GM12875 (cell line): ENCODE measurements around the gene VMAC.

Experiments
- H3K4me3 ChIP-seq: one replicate; pipeline ENCODE4 v1.5.1; 2011; ENCODE audit warnings: low read depth, low read length, control low read depth
- TF ChIP-seq, protein P1 (sequence below): IDR thresholded peaks from 2 replicates; pipeline ENCODE4 v1.5.1; 2011; ENCODE audit warnings: low read depth, mild to moderate bottlenecking, control low read depth, inconsistent platforms, low read length, moderate library complexity, borderline replicate concordance; ENCODE audit not compliant: insufficient read depth

The VMAC gene

GRCh38 chr19:5955636-5955935, 50.9 kb downstream of the VMAC start:
- H3K4me3 ChIP-seq, result no peak overlapping the region
- TF ChIP-seq, protein P1, sequence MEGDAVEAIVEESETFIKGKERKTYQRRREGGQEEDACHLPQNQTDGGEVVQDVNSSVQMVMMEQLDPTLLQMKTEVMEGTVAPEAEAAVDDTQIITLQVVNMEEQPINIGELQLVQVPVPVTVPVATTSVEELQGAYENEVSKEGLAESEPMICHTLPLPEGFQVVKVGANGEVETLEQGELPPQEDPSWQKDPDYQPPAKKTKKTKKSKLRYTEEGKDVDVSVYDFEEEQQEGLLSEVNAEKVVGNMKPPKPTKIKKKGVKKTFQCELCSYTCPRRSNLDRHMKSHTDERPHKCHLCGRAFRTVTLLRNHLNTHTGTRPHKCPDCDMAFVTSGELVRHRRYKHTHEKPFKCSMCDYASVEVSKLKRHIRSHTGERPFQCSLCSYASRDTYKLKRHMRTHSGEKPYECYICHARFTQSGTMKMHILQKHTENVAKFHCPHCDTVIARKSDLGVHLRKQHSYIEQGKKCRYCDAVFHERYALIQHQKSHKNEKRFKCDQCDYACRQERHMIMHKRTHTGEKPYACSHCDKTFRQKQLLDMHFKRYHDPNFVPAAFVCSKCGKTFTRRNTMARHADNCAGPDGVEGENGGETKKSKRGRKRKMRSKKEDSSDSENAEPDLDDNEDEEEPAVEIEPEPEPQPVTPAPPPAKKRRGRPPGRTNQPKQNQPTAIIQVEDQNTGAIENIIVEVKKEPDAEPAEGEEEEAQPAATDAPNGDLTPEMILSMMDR, result no peak

DNA sequence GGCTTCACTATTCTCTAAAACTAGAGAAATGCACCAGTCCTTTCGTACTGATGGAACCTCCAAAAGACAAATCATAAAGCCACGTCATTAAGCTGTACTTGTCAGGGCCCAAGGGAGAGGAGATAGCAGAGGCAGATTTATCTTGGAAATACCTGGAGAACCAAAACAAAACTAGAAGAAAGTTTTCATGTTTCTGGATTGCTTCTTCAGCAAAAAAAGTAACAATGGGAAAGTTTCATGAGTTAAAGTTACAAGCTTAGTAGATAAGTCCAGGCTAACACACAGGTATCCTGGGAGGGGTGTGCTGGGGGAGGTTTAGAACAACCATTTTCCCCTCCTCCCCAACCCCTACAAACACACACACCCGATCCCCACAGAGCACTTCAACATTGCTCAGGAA, 51.7 kb downstream of the VMAC start:
- no peak overlapping the region for H3K4me3 ChIP-seq
- TF ChIP-seq, protein P1, result no peak

GRCh38 chr19:5956728-5957127, 52.1 kb downstream of the VMAC start:
- H3K4me3 ChIP-seq, result no peak overlapping the region
- TF ChIP-seq, protein P1, result no peak

DNA sequence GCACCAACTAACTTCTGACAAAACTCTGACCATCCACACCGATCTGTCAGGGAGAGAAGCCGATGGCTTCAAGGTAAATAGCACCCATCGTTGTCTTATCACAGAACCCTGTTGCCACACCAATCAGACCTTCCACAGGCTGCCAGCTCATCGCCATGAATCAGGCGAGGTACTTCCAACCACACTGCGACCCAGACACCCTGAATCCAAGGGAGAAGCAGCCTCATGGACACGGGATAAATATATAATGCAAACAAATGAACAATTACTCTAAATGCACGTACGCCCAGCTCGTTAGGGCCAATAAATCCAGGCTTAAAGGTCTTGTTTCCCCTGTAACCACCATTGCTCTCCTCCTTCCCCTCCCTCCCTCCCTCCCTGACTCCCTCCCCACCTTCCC, 52.5 kb downstream of the VMAC start:
- H3K4me3 ChIP-seq, result no peak overlapping the region
- TF ChIP-seq, protein P1, result no peak

GRCh38 chr19:5958074-5958850, 53.6 kb downstream of the VMAC start:
- no peak overlapping the region for H3K4me3 ChIP-seq
- TF ChIP-seq, protein P1, result no peak

- TF ChIP-seq, protein P1, result no peak
- no peak overlapping the region for H3K4me3 ChIP-seq
These were observed 54.1 kb downstream of the VMAC start for GRCh38 chr19:5958851-5959122.

GRCh38 chr19:5959260-5960004, 54.8 kb downstream of the VMAC start:
- TF ChIP-seq, protein P1, result no peak
- H3K4me3 ChIP-seq, result no peak overlapping the region
